Measurements from ENCODE around the gene CARMIL3.

GRCh38 chr14:24056800-24057184 is 5.0 kb downstream of the CARMIL3 start:
- no peak for TF ChIP-seq GATA2 (IDR thresholded peaks at IDR 0.05; ENCODE audit: low read depth, low read length)
- no peak for TF ChIP-seq GATA3 (IDR thresholded peaks at IDR 0.05; ENCODE audit: low read depth, low read length)
